Uterus (tissue), 4 donors: ENCODE measurements around the gene SEC31B. TPM values are rescaled to one million over a fixed set of nuclear protein-coding genes. Genes with fewer than 3 reads are reported as not detected.

ENCODE experiments used
- DNase-seq, 2 donors: peaks; one replicate each; pipeline ENCODE4 v3.0.0-alpha.2; 2019 to 2020
- H3K27ac ChIP-seq, 2 donors: fragments of 200-600 bp; sonication (generic); 1 replicate in 1 of 2; 2 replicates in 1 of 2; pipeline ENCODE4 v1.5.1; 2016 to 2018
- H3K27me3 ChIP-seq, 2 donors: fragments of 200-600 bp; sonication (generic); one replicate each; pipeline ENCODE4 v1.5.1; 2018 to 2019; ENCODE audit warnings: control low read depth in 1 of 2
- H3K36me3 ChIP-seq, 2 donors: fragments of 200-600 bp; sonication (generic); one replicate each; pipeline ENCODE4 v1.5.1; 2019; ENCODE audit warnings: control low read depth in 1 of 2
- H3K4me1 ChIP-seq, 2 donors: fragments of 200-600 bp; sonication (generic); one replicate each; pipeline ENCODE4 v1.5.1; 2018 to 2019; ENCODE audit warnings: control low read depth in 1 of 2
- H3K4me3 ChIP-seq, 2 donors: fragments of 200-600 bp; sonication (generic); 1 replicate in 1 of 2; 2 replicates in 1 of 2; pipeline ENCODE4 v1.5.1; 2018 to 2019; ENCODE audit warnings: mild to moderate bottlenecking in 1 of 2
- H3K9me3 ChIP-seq, 2 donors: fragments of 200-600 bp; sonication (generic); one replicate each; pipeline ENCODE4 v1.5.1; 2019; ENCODE audit warnings: control low read depth in 1 of 2
- CTCF ChIP-seq, 4 experiments: fragments of 200-600 bp in 2 of 4; fragments of 450-650 bp in 2 of 4; sonication (generic) in 2 of 4; IDR thresholded peaks; one replicate each; pipeline ENCODE4 v1.5.1; 2016 to 2019; ENCODE audit warnings: antibody characterized with exemption in 4 of 4, mild to moderate bottlenecking in 2 of 4, moderate library complexity in 1 of 4
- POLR2A ChIP-seq, 2 donors: fragments of 450-650 bp; IDR thresholded peaks; one replicate each; pipeline ENCODE4 v1.6.1; 2016; ENCODE audit warnings: antibody characterized with exemption in 2 of 2, mild to moderate bottlenecking in 1 of 2, moderate library complexity in 1 of 2
- intact Hi-C: fragments of 100-400 bp; cut with DNase I; formaldehyde crosslinking; loops from one replicate; pipeline ENCODE4 v1.15.1; 2023; ENCODE audit warnings: low total_unique reads
- total RNA-seq, 4 donors: library from RNA; depleted of rRNA in 3 of 4; stranded (reverse); fragments of >200 nt in 3 of 4; gene quantifications; one replicate each; pipeline versions ENCODE4 v1.1.0 to v1.2.4, GENCODE V29; 2014 to 2023
- donor health status: DM: yes; HTN: yes; CAD: no.

The SEC31B gene
- total RNA-seq, 4 donors from 2014 or later, result 7.6 to 19.5 (median 13.8) TPM

DNA sequence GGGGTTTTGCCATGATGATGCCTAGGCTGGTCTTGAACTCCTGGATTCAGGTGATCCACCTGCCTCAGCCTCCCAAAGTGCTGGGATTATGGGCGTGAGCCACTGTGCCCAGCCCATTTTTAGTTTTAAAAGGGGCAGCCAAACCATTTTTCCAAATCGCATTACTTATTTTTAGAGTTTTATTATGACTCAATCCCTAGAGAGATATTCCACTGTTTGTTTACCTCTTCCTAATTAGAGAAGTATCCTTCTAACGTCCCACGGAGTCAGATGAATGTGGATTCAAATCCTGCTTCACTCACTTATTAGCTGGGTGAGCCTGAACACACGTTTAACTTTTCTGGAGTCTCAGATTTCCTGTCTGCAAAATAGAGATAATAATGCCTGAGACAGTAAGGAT is 41.7 kb downstream of the SEC31B start:
- H3K27me3 ChIP-seq, result peaks cover 0 to 13% of the 10 kb centered on the region in 2 donors
- H3K27ac ChIP-seq, result no peak overlapping the region
- DNase-seq, result no peak
- H3K4me3 ChIP-seq, result no peak overlapping the region
- no peak for TF ChIP-seq POLR2A (IDR thresholded peaks at IDR 0.05)
- no peak for TF ChIP-seq CTCF (IDR thresholded peaks at IDR 0.05)
- H3K9me3 ChIP-seq, result no peaks in the 10 kb centered on the region
- H3K36me3 ChIP-seq, result no peaks in the 10 kb centered on the region
- no peaks in the 10 kb centered on the region for H3K4me1 ChIP-seq
- intact Hi-C loops, result loop anchor here (2.0 kb wide), 1 partner anchor 29 kb away; no protein-coding TSS in a partner anchor

DNA sequence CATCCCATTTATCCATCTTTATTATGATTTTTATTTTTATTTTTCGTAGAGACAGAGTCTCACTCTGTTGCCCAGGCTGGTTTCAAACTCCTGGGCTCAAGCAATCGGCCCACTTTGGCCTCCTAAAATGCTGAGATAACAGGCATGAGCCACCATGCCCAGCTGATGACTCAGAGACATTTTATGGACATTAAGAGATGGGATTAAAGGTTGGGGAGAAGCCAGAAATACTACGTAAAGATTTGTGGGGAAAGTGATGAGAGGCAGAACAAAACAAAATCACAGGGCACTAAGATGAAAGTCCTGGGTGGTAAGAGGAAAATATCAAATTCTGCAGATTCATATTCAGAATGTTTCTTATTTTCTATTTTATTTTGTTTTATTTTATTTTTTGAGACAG is 49.3 kb downstream of the SEC31B start:
- intact Hi-C loops, result no loop called here

DNA sequence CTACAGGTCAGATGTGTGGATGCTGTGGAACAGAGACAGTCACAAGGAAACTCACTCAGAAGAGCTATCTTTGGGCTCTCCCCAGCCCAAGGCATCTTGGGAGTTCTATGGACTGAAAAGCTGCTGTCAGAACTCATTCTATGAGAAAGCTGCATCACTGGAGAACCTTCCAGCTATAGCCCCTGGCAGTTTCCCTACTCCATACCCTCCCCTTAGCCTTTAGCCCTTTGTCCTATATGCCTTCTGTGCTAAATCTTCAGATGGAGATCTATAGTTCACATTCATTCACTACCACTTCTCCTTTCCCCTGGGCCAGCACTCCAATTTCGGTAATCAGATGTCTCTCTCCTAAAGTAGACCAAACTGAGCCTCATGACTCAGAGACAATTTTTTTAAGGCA is 49.9 kb downstream of the SEC31B start:
- intact Hi-C loops, result no loop called here
- no peaks in the 10 kb centered on the region for H3K36me3 ChIP-seq
- H3K4me3 ChIP-seq, result no peak overlapping the region
- H3K27ac ChIP-seq, result no peak overlapping the region
- no peak for DNase-seq
- TF ChIP-seq POLR2A (IDR thresholded peaks at IDR 0.05), result no peak
- no peak for TF ChIP-seq CTCF (IDR thresholded peaks at IDR 0.05)
- no peaks in the 10 kb centered on the region for H3K27me3 ChIP-seq
- no peaks in the 10 kb centered on the region for H3K4me1 ChIP-seq
- no peaks in the 10 kb centered on the region for H3K9me3 ChIP-seq

More for the DNA sequence above, 49.3 kb downstream of the SEC31B start:
- H3K9me3 ChIP-seq, result no peaks in the 10 kb centered on the region
- H3K4me3 ChIP-seq, result no peak overlapping the region
- TF ChIP-seq POLR2A (IDR thresholded peaks at IDR 0.05), result no peak
- TF ChIP-seq CTCF (IDR thresholded peaks at IDR 0.05), result no peak
- H3K27ac ChIP-seq, result no peak overlapping the region
- no peaks in the 10 kb centered on the region for H3K27me3 ChIP-seq
- no peaks in the 10 kb centered on the region for H3K4me1 ChIP-seq
- DNase-seq, result no peak
- H3K36me3 ChIP-seq, result no peaks in the 10 kb centered on the region

- no peak for DNase-seq
- Histone ChIP-seq H3K36me3 (no peaks in the 10 kb centered on the region), H3K27ac (no peak overlapping the region), H3K27me3 (no peaks in the 10 kb centered on the region), H3K4me1 (no peaks in the 10 kb centered on the region), H3K4me3 (no peak overlapping the region), H3K9me3 (no peaks in the 10 kb centered on the region)
- intact Hi-C loops, result no loop called here
- TF ChIP-seq CTCF (IDR thresholded peaks at IDR 0.05), result no peak
- TF ChIP-seq POLR2A (IDR thresholded peaks at IDR 0.05), result no peak
Measured at GRCh38 chr10:100468978-100469377, 50.7 kb downstream of the SEC31B start.

DNA sequence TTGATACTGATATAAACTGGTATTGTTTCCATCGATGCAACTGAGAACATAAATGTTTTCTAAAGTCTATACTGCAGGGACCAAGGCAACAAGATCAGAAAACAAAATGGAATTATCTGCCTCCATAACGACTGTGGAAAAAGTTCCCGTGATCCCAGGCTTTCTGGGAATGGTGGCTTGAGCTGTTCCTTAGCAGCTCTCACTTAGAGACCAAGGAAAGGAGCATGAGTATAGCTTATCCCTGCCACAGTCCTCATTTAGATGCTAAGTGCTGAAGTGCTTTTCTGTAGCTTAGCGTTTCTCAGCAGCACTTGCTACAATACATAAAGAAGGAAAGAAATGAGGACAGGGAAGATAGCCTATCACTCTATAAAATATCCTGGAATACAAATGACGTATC is 51.3 kb downstream of the SEC31B start:
- Histone ChIP-seq H3K4me3 (no peak overlapping the region), H3K9me3 (no peaks in the 10 kb centered on the region), H3K27ac (no peak overlapping the region), H3K4me1 (no peaks in the 10 kb centered on the region), H3K36me3 (no peaks in the 10 kb centered on the region), H3K27me3 (no peaks in the 10 kb centered on the region)
- no peak for DNase-seq
- no peak for TF ChIP-seq CTCF (IDR thresholded peaks at IDR 0.05)
- TF ChIP-seq POLR2A (IDR thresholded peaks at IDR 0.05), result no peak
- intact Hi-C loops, result no loop called here
